ENCODE data around the gene VPS54. TPM values are rescaled to one million over a fixed set of nuclear protein-coding genes. Genes with fewer than 3 reads are reported as not detected.
A peak's percentile ranks its signal among the peaks of the same experiment; 100 is the strongest.
"Not testable (repeated sequence)": the region's sequence is repeated elsewhere in the genome, so short reads cannot be mapped to it uniquely, and the experiment has no call there.

VPS54 gene
- total RNA-seq, 1 donor from 2014 or later: 38.7 TPM

- DNase-seq (ENCODE audit: low spot score in 2 of 2) (no peak), FAIRE-seq (no peak)
Measured at GRCh38 chr2:63950414-63950813, 68.8 kb downstream of the VPS54 start.

- FAIRE-seq: no peak
- DNase-seq (ENCODE audit: low spot score in 2 of 2): no peak
Measured at GRCh38 chr2:63942788-63943187, 76.4 kb downstream of the VPS54 start.

GRCh38 chr2:63932104-63932503 is 87.1 kb downstream of the VPS54 start:
- not testable (repeated sequence) for FAIRE-seq; DNase-seq (ENCODE audit: low spot score in 2 of 2)

GRCh38 chr2:63926815-63927214 is 92.4 kb downstream of the VPS54 start:
- no peak for DNase-seq (ENCODE audit: low spot score in 2 of 2)
- no peak for FAIRE-seq

GRCh38 chr2:63914311-63914710 is 104.9 kb downstream of the VPS54 start:
- FAIRE-seq (no peak), DNase-seq (ENCODE audit: low spot score in 2 of 2) (no peak)

- no peak for FAIRE-seq
- DNase-seq (ENCODE audit: low spot score in 2 of 2): no peak
Measured at GRCh38 chr2:63903003-63903402, 116.2 kb downstream of the VPS54 start.

GRCh38 chr2:63902149-63902548 is 117.1 kb downstream of the VPS54 start:
- FAIRE-seq: no peak

GRCh38 chr2:63899639-63900038 is 119.6 kb downstream of the VPS54 start:
- DNase-seq (ENCODE audit: low spot score in 2 of 2) (no peak), FAIRE-seq (no peak)

More at GRCh38 chr2:63902149-63902548, 117.1 kb downstream of the VPS54 start:
- no peak for DNase-seq (ENCODE audit: low spot score in 2 of 2)

GRCh38 chr2:63898839-63899238 is 120.4 kb downstream of the VPS54 start:
- no peak for FAIRE-seq
- DNase-seq (ENCODE audit: low spot score in 2 of 2): no peak

GRCh38 chr2:63894167-63894566 is 125.1 kb downstream of the VPS54 start:
- DNase-seq (ENCODE audit: low spot score in 2 of 2): no peak
- no peak for FAIRE-seq

GRCh38 chr2:63893163-63893562 is 126.1 kb downstream of the VPS54 start:
- no peak for FAIRE-seq

GRCh38 chr2:63891488-63892030 is 127.7 kb downstream of the VPS54 start:
- DNase-seq (ENCODE audit: low spot score in 2 of 2) (no peak), FAIRE-seq (no peak)

More at GRCh38 chr2:63893163-63893562, 126.1 kb downstream of the VPS54 start:
- no peak for DNase-seq (ENCODE audit: low spot score in 2 of 2)

GRCh38 chr2:63890678-63891077 is 128.6 kb downstream of the VPS54 start:
- no peak for DNase-seq (ENCODE audit: low spot score in 2 of 2)
- FAIRE-seq: no peak

- no peak for FAIRE-seq
Measured at GRCh38 chr2:63888490-63889402, 130.5 kb downstream of the VPS54 start.

GRCh38 chr2:63888053-63888452 is 131.2 kb downstream of the VPS54 start:
- FAIRE-seq (no peak), DNase-seq (ENCODE audit: low spot score in 2 of 2) (no peak)

More at GRCh38 chr2:63888490-63889402, 130.5 kb downstream of the VPS54 start:
- DNase-seq (ENCODE audit: low spot score in 2 of 2): peak in 1 of 2 donors; percentile 20

- DNase-seq (ENCODE audit: low spot score in 2 of 2) (no peak), FAIRE-seq (no peak)
Measured at GRCh38 chr2:63886445-63886844, 132.8 kb downstream of the VPS54 start.

- FAIRE-seq: no peak
Measured at GRCh38 chr2:63882395-63883105, 136.7 kb downstream of the VPS54 start.

GRCh38 chr2:63881205-63881604 is 138.0 kb downstream of the VPS54 start:
- no peak for FAIRE-seq
- no peak for DNase-seq (ENCODE audit: low spot score in 2 of 2)

More at GRCh38 chr2:63882395-63883105, 136.7 kb downstream of the VPS54 start:
- DNase-seq (ENCODE audit: low spot score in 2 of 2): no peak

GRCh38 chr2:63880625-63881024 is 138.6 kb downstream of the VPS54 start:
- DNase-seq (ENCODE audit: low spot score in 2 of 2) (no peak), FAIRE-seq (no peak)

- no peak for FAIRE-seq
- no peak for DNase-seq (ENCODE audit: low spot score in 2 of 2)
Measured at GRCh38 chr2:63879876-63880433, 139.3 kb downstream of the VPS54 start.

- no peak for DNase-seq (ENCODE audit: low spot score in 2 of 2)
- FAIRE-seq: no peak
Measured at GRCh38 chr2:63878486-63878885, 140.7 kb downstream of the VPS54 start.

Data from frontal cortex (tissue), 4 donors.